HG03060 (cell line): ENCODE results near the gene ELFN2.
"Not testable (repeated sequence)": the region's sequence is repeated elsewhere in the genome, so short reads cannot be mapped to it uniquely, and the experiment has no call there.

ENCODE experiments used
- ATAC-seq: cut with Tn5 transposase; IDR thresholded peaks from one replicate; pipeline ENCODE4 v1.9.1; 2021; ENCODE audit warnings: low read depth, moderate number of reproducible peaks; ENCODE audit not compliant: unreplicated experiment

Gene ELFN2

GRCh38 chr22:37340331-37341262, 86.7 kb downstream of the ELFN2 start:
- no peak for ATAC-seq

GRCh38 chr22:37338539-37339246, 88.6 kb downstream of the ELFN2 start:
- ATAC-seq: no peak

DNA sequence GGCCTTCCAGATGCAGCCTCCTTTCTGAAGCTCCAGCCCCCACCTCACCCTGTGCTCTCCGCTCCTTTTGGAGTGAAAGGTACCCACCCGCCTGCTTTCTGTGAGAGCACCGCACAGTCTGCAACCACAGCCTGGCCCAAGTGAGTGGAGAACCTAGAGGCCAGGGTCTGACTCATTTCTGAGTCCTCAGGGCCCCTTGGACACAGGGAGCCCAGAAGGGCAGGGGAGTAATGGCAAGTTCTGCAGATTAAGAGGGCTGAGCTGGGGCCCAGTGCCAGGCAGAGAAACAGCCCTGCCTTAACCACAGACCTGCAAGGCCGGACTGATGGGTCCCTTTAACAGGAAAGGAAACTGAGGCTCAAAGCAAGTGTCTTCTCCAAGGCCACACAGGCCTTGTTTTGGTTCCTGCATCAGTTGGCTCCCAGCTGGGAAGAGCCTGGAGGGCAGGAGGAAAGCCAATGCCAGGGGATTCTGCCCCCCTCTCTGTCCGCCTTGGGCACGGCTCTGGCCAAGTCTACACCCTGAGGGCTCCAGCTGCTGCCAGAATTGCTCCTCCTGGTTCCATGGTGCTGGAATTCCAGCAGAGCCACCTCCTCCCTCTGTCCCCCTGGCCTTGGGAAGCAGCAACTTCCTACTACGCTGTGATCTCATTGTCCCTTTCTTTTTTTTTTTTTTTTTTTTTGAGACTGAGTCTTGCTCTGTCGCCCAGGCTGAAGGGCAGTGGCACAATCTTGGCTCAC, 89.9 kb downstream of the ELFN2 start:
- ATAC-seq: no peak

- no peak for ATAC-seq
Observed at GRCh38 chr22:37336579-37336978, 90.7 kb downstream of the ELFN2 start.

DNA sequence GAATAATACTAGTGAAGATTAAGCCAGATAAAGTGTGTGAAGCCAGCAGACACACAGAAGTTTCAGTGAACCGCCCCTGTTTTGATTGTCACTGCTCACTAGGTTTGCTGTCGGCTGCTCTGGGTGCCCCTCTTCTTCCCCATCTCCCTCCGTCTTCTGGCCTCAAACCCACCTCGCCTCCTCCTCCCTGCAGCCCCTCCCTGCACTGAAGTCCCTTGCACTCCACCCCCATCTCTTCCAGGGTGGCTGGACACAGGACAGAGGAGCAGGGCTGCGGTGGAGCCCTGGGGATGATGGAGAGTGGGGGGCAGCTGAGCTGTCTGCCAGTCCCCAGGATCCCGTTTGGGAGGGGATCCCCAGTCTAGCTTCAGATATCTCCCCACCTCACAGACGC, 91.5 kb downstream of the ELFN2 start:
- no peak for ATAC-seq

DNA sequence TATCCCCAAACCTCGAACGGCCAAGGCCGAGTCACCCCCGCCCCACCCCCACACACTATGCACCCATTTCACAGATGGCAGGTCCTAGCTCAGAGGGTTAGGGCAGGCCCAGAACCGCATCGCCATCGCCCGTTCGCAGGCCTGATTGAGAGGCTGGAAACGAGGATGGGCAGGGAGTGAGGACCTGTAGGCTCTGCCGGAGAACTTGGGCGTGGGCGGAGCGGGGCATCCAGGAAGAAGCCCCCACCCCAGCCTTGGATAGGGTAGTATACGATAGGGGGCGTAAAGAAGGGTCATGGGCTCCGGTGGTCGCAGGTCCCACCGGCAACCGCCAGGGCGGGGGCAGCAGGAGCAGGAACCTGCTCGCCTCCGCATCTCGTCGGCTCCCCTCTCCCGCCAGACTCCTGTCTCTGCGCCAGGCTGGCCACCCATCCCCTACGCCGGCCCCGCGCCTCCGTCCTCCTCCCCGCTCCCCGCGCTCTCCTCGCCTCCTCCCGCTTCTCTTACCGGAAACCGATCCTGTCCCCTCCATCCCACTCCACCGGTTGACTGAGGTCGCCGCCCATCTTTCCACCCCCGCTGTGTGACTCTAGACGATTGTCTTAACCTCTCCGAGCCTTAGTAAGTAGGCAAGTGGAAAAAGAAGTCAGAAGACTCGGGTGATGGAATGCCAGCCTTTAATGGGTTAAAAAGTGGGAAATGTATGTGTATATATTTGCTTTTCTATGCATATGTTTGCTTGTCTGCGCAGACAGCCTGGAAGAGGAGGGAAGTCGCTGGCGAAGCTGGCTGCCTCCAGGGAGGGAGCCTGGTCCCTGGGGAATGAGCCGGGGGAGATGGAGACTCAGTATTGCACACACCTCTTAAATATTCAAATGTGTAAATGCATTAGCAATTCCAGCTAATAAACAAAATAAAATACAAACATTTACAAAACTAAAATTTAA, 92.1 kb downstream of the ELFN2 start:
- ATAC-seq: no peak

DNA sequence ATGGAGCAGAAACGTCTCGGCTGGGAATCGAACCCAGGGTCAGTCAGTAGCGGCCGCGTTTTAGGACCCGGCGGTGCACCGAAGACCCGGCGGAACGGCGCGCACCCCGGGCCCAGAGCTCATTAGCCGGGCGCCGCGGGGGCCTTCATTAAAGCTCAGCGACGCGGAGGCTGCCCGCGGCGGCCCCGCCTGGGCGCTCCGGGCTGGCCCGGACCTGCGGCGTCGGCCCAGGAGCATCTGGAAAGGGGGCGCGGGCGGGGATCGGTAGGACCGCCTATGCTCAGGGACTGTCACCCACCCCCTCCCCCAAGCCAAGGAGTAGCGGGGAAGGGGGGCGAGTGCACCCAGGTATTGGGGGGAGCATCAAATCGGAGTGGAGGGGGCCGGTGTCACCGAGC, 92.8 kb downstream of the ELFN2 start:
- no peak for ATAC-seq

- no peak for ATAC-seq
Observed at GRCh38 chr22:37333724-37334460, 93.4 kb downstream of the ELFN2 start.

DNA sequence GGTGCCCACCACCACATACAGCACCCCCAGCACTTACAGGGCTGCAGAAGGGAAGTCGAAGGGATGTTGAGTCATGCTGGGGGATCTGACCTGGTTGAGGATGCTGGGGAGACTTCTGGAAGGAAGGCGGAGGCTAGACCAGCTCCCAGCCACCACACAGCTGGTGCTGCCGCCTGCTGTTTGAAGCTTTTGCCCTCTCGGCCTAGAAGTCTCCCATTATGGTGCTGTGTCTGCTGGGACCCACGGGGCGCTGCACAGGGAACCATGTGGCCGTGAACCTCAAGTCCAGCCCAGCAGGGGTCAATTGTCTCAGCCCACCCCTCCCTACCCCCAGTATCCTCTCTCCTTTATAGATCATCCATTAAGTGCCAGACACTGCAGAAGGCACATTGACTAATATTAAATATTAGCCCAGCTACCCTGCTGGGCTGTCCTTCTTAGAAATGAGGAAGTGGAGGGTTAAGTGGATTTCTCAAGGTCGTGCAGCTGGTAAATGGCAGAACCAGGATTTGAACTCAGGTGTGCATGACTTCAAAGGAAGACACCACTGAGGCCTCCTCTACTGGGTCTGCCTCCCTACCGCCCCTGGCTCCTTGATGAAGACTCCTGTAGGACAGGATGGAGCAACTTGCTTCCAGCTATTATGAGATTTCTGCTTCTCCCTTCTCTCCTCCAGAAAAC, 95.3 kb downstream of the ELFN2 start:
- no peak for ATAC-seq

- no peak for ATAC-seq
Observed at GRCh38 chr22:37331034-37331428, 96.2 kb downstream of the ELFN2 start.

GRCh38 chr22:37330200-37331033, 96.9 kb downstream of the ELFN2 start:
- no peak for ATAC-seq

DNA sequence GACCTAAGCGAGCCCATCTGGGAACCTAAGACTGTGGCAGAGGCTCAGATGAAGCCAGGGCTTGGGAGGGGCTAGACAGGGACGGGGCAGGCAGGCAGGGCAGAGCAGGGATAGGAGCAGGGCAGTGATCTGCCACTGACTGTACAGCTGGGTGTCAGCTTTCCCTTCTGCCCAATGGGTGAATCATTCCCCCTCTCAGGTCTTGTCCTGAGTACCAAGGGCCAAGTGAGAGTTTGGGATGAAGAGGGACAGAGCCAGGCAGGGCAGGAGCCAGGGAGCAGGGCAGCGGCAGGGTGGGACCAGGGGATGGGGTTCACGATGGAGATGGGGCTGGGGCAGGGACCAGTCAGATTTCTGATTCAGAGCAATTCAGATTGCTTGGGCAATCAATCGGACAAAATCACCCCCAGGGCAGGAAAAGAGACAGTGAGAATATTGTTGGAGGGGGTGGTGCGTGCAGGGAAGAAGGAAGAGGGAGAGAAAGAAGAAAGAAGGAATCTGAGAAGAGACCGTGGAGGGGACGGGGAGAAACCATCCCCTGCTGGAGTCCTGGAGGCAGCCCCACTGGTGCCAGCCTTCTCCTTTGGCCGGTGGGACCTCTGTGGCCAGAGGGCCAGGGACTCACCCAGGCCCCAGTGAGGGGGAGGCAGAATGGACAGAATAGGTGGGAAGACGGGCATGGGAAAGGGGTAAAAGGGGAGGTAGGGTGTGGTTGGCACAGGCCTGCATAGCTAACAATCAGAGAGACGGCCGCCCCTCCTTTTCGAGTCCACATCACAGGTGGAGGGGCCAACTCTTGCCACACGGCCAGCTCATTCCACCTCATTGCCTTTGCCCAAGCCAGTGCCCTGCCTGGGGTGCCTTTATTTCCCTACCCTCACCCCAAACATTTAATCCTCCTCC, 97.8 kb downstream of the ELFN2 start:
- ATAC-seq: no peak

- not testable (repeated sequence) for ATAC-seq
Observed at GRCh38 chr22:37328538-37329237, 98.6 kb downstream of the ELFN2 start.

DNA sequence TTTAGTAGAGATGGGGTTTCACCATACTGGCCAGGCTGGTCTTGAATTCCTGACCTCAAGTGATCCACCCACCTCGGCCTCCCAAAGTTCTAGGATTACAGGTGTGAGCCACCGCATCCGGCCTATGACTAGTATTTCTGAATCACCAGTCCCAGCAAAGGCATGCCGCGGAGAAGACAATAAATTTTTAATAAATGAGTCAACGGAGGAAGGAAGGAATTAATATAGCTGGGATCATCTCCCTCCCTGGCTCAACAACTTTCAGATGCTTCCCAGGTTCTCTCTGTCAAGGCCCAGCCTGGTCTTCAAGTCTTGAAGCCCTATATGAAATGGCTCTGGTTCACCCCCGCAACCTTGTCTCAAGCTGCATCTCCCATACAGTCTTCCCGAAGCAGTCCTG, 99.3 kb downstream of the ELFN2 start:
- no peak for ATAC-seq

DNA sequence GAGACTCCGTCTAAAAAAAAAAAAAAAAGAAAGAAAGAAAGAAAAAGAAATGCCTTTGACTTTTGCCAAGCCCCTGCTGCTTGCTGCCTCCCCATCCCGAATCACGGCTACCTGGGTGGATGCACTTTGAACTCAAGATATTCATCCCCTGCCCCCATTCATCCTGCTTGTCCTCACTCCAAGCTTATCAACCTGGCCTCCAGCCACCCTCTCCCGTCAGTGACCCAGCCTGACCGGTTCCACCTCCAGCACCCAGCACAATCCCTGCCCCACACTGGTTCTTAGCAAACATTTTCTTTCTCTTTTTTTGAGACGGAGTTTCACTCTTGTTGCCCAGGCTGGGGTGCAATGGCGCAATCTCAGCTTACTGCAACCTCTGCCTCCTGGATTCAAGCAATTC, 100.6 kb downstream of the ELFN2 start:
- no peak for ATAC-seq

DNA sequence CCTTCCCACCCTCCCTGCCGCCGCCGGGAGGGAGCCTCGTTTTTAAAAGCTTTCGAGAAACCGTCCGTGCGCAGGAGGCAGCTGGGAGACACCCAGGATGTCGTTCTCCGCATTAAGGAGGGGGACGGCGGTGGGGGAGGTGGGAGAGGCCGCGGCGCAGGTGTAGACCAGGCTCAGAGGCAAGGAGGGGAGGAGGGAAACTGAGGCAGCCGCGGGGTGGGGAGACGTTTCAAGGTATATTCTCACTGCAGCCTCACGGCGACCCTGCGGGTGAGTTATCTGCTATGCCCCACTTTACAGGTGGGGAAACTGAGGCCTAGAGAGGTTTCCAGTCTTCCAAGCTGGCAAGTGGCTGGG, 102.3 kb downstream of the ELFN2 start:
- ATAC-seq: no peak
